Measurements from ENCODE around the gene ARPC2. TPM values are rescaled to one million over a fixed set of nuclear protein-coding genes. Genes with fewer than 3 reads are reported as not detected.
A peak's percentile ranks its signal among the peaks of the same experiment; 100 is the strongest.
"Not testable (repeated sequence)": the region's sequence is repeated elsewhere in the genome, so short reads cannot be mapped to it uniquely, and the experiment has no call there.

The ARPC2 gene
- 153 and 160 TPM in 2 replicates for total RNA-seq
- long read RNA-seq, transcript ARPC2-202 (11 exons, 1,505 nt), result major isoform, 82 of 104 reads
- long read RNA-seq, partial matches to known transcripts, result 19 of 104 reads
- long read RNA-seq, other reads (novel, unspliced or antisense), result 3 of 104 reads

GRCh38 chr2:218216674-218217359 is at the start of gene ARPC2:
TSS of gene ARPC2 (plus strand) at chr2:218217189. CDS start at chr2:218217471, 282 bp downstream.
- TF ChIP-seq CTCF (IDR thresholded peaks at IDR 0.05; ENCODE audit: unreplicated experiment), result no peak
- Mint-ChIP-seq H3K9me3 (ENCODE audit: low read depth) (no peaks in the 10 kb centered on the region), H3K36me3 (ENCODE audit: insufficient read depth) (no peaks in the 10 kb centered on the region), H3K4me1 (ENCODE audit: low read depth) (peaks cover 21% of the 10 kb centered on the region), H3K27ac (peak within 1 kb of the TSS; percentile 97), H3K4me3 (ENCODE audit: low read depth) (peak within 1 kb of the TSS; percentile 87), H3K27me3 (peaks cover 3% of the 10 kb centered on the region)
- DNase-seq (ENCODE audit: low spot score, unreplicated experiment), result peak; percentile 86

- peaks cover 7% of the 10 kb centered on the region for H3K4me1 Mint-ChIP-seq (ENCODE audit: low read depth)
- H3K36me3 Mint-ChIP-seq (ENCODE audit: insufficient read depth), result no peaks in the 10 kb centered on the region
- TF ChIP-seq CTCF (IDR thresholded peaks at IDR 0.05; ENCODE audit: unreplicated experiment), result no peak
- no peaks in the 10 kb centered on the region for H3K9me3 Mint-ChIP-seq (ENCODE audit: low read depth)
- H3K4me3 Mint-ChIP-seq (ENCODE audit: low read depth), result no peak overlapping the region
- H3K27ac Mint-ChIP-seq, result no peak overlapping the region
- peaks cover 30% of the 10 kb centered on the region for H3K27me3 Mint-ChIP-seq
- no peak for DNase-seq (ENCODE audit: low spot score, unreplicated experiment)
Observed at GRCh38 chr2:218168016-218168415, 49.0 kb upstream of the ARPC2 start.

GRCh38 chr2:218168635-218169462 is 48.1 kb upstream of the ARPC2 start:
- H3K27me3 Mint-ChIP-seq, result peaks cover 28% of the 10 kb centered on the region
- peak; percentile 72 for TF ChIP-seq CTCF (IDR thresholded peaks at IDR 0.05; ENCODE audit: unreplicated experiment)
- DNase-seq (ENCODE audit: low spot score, unreplicated experiment), result peak; percentile 53
- no peaks in the 10 kb centered on the region for H3K36me3 Mint-ChIP-seq (ENCODE audit: insufficient read depth)
- H3K4me3 Mint-ChIP-seq (ENCODE audit: low read depth), result no peak overlapping the region
- H3K27ac Mint-ChIP-seq, result no peak overlapping the region
- H3K4me1 Mint-ChIP-seq (ENCODE audit: low read depth), result peaks cover 7% of the 10 kb centered on the region
- no peaks in the 10 kb centered on the region for H3K9me3 Mint-ChIP-seq (ENCODE audit: low read depth)

- no peak overlapping the region for H3K4me3 Mint-ChIP-seq (ENCODE audit: low read depth)
Observed at GRCh38 chr2:218169757-218170546, 47.0 kb upstream of the ARPC2 start.

GRCh38 chr2:218171744-218172143 is 45.2 kb upstream of the ARPC2 start:
- not testable (repeated sequence) for H3K9me3 Mint-ChIP-seq (ENCODE audit: low read depth); H3K4me1 Mint-ChIP-seq (ENCODE audit: low read depth); H3K4me3 Mint-ChIP-seq (ENCODE audit: low read depth); H3K36me3 Mint-ChIP-seq (ENCODE audit: insufficient read depth); H3K27ac Mint-ChIP-seq; DNase-seq (ENCODE audit: low spot score, unreplicated experiment)
- peaks cover 10% of the 10 kb centered on the region for H3K27me3 Mint-ChIP-seq

More at GRCh38 chr2:218169757-218170546, 47.0 kb upstream of the ARPC2 start:
- DNase-seq (ENCODE audit: low spot score, unreplicated experiment), result no peak
- no peaks in the 10 kb centered on the region for H3K9me3 Mint-ChIP-seq (ENCODE audit: low read depth)
- peaks cover 17% of the 10 kb centered on the region for H3K27me3 Mint-ChIP-seq
- peaks cover 7% of the 10 kb centered on the region for H3K4me1 Mint-ChIP-seq (ENCODE audit: low read depth)
- no peaks in the 10 kb centered on the region for H3K36me3 Mint-ChIP-seq (ENCODE audit: insufficient read depth)
- no peak overlapping the region for H3K27ac Mint-ChIP-seq
- TF ChIP-seq CTCF (IDR thresholded peaks at IDR 0.05; ENCODE audit: unreplicated experiment), result no peak
